GM12873 (cell line): Measurements from ENCODE around the gene FIGN.

Source experiments
- CTCF ChIP-seq: IDR thresholded peaks from 2 replicates; pipeline ENCODE4 v1.5.1; 2012; ENCODE audit warnings: low read depth, mild to moderate bottlenecking, moderate library complexity, low read length, control low read depth; ENCODE audit not compliant: insufficient read depth; ENCODE audit errors: missing control alignments

FIGN gene

GRCh38 chr2:163602196-163602595 lies 133.6 kb downstream of the FIGN start:
- no peak for TF ChIP-seq CTCF

- no peak for TF ChIP-seq CTCF
Observed at GRCh38 chr2:163601377-163601776, 134.4 kb downstream of the FIGN start.

- TF ChIP-seq CTCF = no peak
Observed at GRCh38 chr2:163600801-163601200, 135.0 kb downstream of the FIGN start.

- no peak for TF ChIP-seq CTCF
Observed at GRCh38 chr2:163595028-163595427, 140.8 kb downstream of the FIGN start.

- no peak for TF ChIP-seq CTCF
Observed at GRCh38 chr2:163594497-163594896, 141.3 kb downstream of the FIGN start.

- no peak for TF ChIP-seq CTCF
Observed at GRCh38 chr2:163593982-163594381, 141.8 kb downstream of the FIGN start.

GRCh38 chr2:163592954-163593622 lies 142.7 kb downstream of the FIGN start:
- no peak for TF ChIP-seq CTCF
